Endodermal cell (in vitro differentiated cells): ENCODE measurements around the gene SCARF2. TPM values are rescaled to one million over a fixed set of nuclear protein-coding genes. Genes with fewer than 3 reads are reported as not detected.
A peak's percentile ranks its signal among the peaks of the same experiment; 100 is the strongest.

ENCODE experiments used
- DNase-seq: peaks from one replicate; pipeline ENCODE4 v3.0.0-alpha.2; 2017
- H3K27ac ChIP-seq: 2 replicates; pipeline ENCODE4 v1.5.1; 2013; ENCODE audit warnings: mild to moderate bottlenecking, low read depth, low read length, moderate library complexity
- H3K27me3 ChIP-seq: 2 replicates; pipeline ENCODE4 v1.6.1; 2013; ENCODE audit warnings: mild to moderate bottlenecking, low read length, moderate library complexity; ENCODE audit not compliant: insufficient read depth, control insufficient read depth, poor library complexity, severe bottlenecking
- H3K36me3 ChIP-seq: 2 replicates; pipeline ENCODE4 v1.7.0; 2013; ENCODE audit warnings: mild to moderate bottlenecking, low read length, moderate library complexity; ENCODE audit not compliant: control insufficient read depth, insufficient read depth
- H3K4me1 ChIP-seq: one replicate; pipeline ENCODE4 v1.7.0; 2013; ENCODE audit warnings: low read length; ENCODE audit not compliant: control insufficient read depth, insufficient read depth
- H3K4me3 ChIP-seq: 2 replicates; pipeline ENCODE4 v1.5.1; 2013; ENCODE audit warnings: mild to moderate bottlenecking, low read length, moderate library complexity
- H3K9ac ChIP-seq: 2 replicates; pipeline ENCODE4 v1.6.1; 2013; ENCODE audit warnings: mild to moderate bottlenecking, low read length, moderate library complexity; ENCODE audit not compliant: poor library complexity, severe bottlenecking; ENCODE audit errors: extremely low read depth
- H3K9me3 ChIP-seq: 2 replicates; pipeline ENCODE4 v1.6.1; 2013; ENCODE audit warnings: mild to moderate bottlenecking, low read length, moderate library complexity; ENCODE audit not compliant: control insufficient read depth
- H3K27ac Mint-ChIP-seq: 2 replicates; pipeline ENCODE4 v1.8.0; 2020; ENCODE audit warnings: mixed read lengths
- H3K27me3 Mint-ChIP-seq: 2 replicates; pipeline ENCODE4 v1.8.0; 2021; ENCODE audit warnings: mild to moderate bottlenecking, mixed read lengths; ENCODE audit not compliant: insufficient read depth
- H3K36me3 Mint-ChIP-seq: 2 replicates; pipeline ENCODE4 v1.8.0; 2020; ENCODE audit warnings: low read depth, mixed read lengths
- H3K4me1 Mint-ChIP-seq: 2 replicates; pipeline ENCODE4 v1.8.0; 2020; ENCODE audit warnings: mixed read lengths
- H3K4me3 Mint-ChIP-seq: 2 replicates; pipeline ENCODE4 v1.8.0; 2020; ENCODE audit warnings: mild to moderate bottlenecking, moderate library complexity, mixed read lengths
- H3K9me3 Mint-ChIP-seq: 2 replicates; pipeline ENCODE4 v1.8.0; 2020; ENCODE audit warnings: mild to moderate bottlenecking, mixed read lengths
- WGBS, 2 experiments: methylation state at CpG; one replicate each; pipeline versions ENCODE4 v1.1.5 to v1.1.7; 2013; ENCODE audit warnings: missing lambda C conversion rate in 2 of 2, mixed read lengths in 1 of 2; ENCODE audit not compliant: insufficient coverage in 1 of 2, insufficient read length in 1 of 2; 5-methylcytosine and 5-hydroxymethylcytosine counted together
- total RNA-seq, 2 donors: library from RNA; stranded (reverse); fragmentation: NEBNext Ultra II Directional in 1 of 2; extraction: Animal tissue kit (Norgen Biotek cat#: 25700) in 1 of 2; gene quantifications; 2 replicates in 1 of 2; 3 replicates in 1 of 2; pipeline ENCODE4 v1.2.1, GENCODE V29; 2021
- TF ChIP-seq, protein P1 (sequence below): fragments of 200-600 bp; sonication (generic); conservative IDR thresholded peaks from 2 replicates; pipeline ENCODE4 v1.5.0; 2021; ENCODE audit warnings: antibody characterized with exemption, mild to moderate bottlenecking

SCARF2 gene
- total RNA-seq, 2 donors from 2014 or later: 19.8 to 20.3 TPM

DNA sequence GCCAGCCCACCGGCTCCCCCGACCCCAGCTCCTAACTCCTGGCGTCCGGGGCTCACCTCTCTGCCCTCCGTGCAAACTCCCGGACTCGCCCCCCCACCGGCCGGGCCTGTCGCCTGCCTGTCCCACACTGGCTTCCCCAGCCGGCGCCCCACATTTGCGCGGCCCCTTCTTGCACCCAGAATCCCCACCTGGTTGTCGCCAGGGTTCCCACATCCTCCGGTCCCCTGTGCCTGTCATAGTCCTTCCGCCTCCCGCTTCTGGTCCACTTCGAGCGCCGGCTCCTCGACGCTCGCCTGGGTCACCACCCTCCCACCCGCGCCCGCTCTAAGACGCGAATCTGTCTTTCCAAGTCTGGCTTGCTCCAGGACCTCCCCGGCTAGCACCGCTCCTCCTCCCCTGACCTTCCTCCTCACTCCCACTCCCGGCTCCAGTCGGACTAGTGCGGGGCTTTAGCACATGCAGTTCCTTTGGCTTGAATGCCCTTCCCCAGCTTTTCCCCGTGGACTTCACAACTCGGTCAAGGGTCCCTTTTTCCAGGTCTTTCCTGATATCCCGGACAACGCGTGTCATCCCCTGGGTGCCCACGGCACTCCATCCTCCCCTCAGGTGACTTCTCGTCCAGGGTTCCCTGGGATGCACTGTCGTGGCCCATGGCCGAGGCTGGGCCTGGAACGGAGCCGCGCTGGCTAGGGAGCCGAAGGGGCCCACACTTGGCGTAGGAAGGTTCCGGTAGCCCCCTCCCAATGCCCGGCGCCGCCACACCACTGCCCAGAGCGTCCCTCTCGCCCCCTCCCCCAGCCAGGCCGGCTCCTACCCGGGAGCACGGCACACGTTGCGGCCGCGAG is 635 bp downstream of the SCARF2 start:
- Mint-ChIP-seq H3K36me3 (no peaks in the 10 kb centered on the region), H3K27ac (peak overlapping the region; percentile 84), H3K27me3 (peaks cover 58% of the 10 kb centered on the region), H3K9me3 (no peaks in the 10 kb centered on the region), H3K4me1 (peaks cover 16% of the 10 kb centered on the region), H3K4me3 (peak overlapping the region; percentile 83)
- H3K9me3 ChIP-seq: no peaks in the 10 kb centered on the region
- no peaks in the 10 kb centered on the region for H3K4me1 ChIP-seq
- peaks cover 45% of the 10 kb centered on the region for H3K27me3 ChIP-seq
- no peaks in the 10 kb centered on the region for H3K36me3 ChIP-seq
- DNase-seq: peak; percentile 76
- WGBS, 2 experiments: 1 to 2% methylated on average over 29 to 61 of the region's 61 CpGs
- H3K27ac ChIP-seq: no peak overlapping the region
- peak overlapping the region; percentile 96 for H3K4me3 ChIP-seq
- TF ChIP-seq, protein P1, sequence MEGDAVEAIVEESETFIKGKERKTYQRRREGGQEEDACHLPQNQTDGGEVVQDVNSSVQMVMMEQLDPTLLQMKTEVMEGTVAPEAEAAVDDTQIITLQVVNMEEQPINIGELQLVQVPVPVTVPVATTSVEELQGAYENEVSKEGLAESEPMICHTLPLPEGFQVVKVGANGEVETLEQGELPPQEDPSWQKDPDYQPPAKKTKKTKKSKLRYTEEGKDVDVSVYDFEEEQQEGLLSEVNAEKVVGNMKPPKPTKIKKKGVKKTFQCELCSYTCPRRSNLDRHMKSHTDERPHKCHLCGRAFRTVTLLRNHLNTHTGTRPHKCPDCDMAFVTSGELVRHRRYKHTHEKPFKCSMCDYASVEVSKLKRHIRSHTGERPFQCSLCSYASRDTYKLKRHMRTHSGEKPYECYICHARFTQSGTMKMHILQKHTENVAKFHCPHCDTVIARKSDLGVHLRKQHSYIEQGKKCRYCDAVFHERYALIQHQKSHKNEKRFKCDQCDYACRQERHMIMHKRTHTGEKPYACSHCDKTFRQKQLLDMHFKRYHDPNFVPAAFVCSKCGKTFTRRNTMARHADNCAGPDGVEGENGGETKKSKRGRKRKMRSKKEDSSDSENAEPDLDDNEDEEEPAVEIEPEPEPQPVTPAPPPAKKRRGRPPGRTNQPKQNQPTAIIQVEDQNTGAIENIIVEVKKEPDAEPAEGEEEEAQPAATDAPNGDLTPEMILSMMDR: no peak
- peak overlapping the region; percentile 84 for H3K9ac ChIP-seq

GRCh38 chr22:20436307-20436767 is 1.3 kb downstream of the SCARF2 start:
- DNase-seq: peak; percentile 78
- Histone ChIP-seq H3K4me1 (no peaks in the 10 kb centered on the region), H3K27ac (no peak overlapping the region), H3K9ac (peak overlapping the region; percentile 84), H3K27me3 (peaks cover 51% of the 10 kb centered on the region), H3K4me3 (peak overlapping the region; percentile 96), H3K9me3 (no peaks in the 10 kb centered on the region), H3K36me3 (no peaks in the 10 kb centered on the region)
- Mint-ChIP-seq H3K9me3 (no peaks in the 10 kb centered on the region), H3K4me3 (peak overlapping the region; percentile 83), H3K27ac (no peak overlapping the region), H3K27me3 (peaks cover 64% of the 10 kb centered on the region), H3K4me1 (peaks cover 18% of the 10 kb centered on the region), H3K36me3 (no peaks in the 10 kb centered on the region)
- WGBS, 2 experiments: 0 to 3% methylated on average over 10 to 56 of the region's 56 CpGs
- TF ChIP-seq, protein P1: no peak

GRCh38 chr22:20435436-20436306 is 2.0 kb downstream of the SCARF2 start:
- H3K9ac ChIP-seq: peak overlapping the region; percentile 84
- peaks cover 18% of the 10 kb centered on the region for H3K4me1 Mint-ChIP-seq
- 72 to 75% methylated on average over 4 to 11 of the region's 11 CpGs for WGBS, 2 experiments
- peak; percentile 32 for DNase-seq
- TF ChIP-seq, protein P1: no peak
- H3K27ac ChIP-seq: no peak overlapping the region
- no peaks in the 10 kb centered on the region for H3K9me3 ChIP-seq
- no peaks in the 10 kb centered on the region for H3K36me3 ChIP-seq
- H3K4me1 ChIP-seq: no peaks in the 10 kb centered on the region
- peak overlapping the region; percentile 96 for H3K4me3 ChIP-seq
- H3K27ac Mint-ChIP-seq: no peak overlapping the region
- peaks cover 69% of the 10 kb centered on the region for H3K27me3 Mint-ChIP-seq
- no peaks in the 10 kb centered on the region for H3K36me3 Mint-ChIP-seq
- no peaks in the 10 kb centered on the region for H3K9me3 Mint-ChIP-seq
- peaks cover 58% of the 10 kb centered on the region for H3K27me3 ChIP-seq
- peak overlapping the region; percentile 83 for H3K4me3 Mint-ChIP-seq
